Renal pelvis (tissue), 4 donors: Measurements from ENCODE around the gene STAT2. TPM values are rescaled to one million over a fixed set of nuclear protein-coding genes. Genes with fewer than 3 reads are reported as not detected.
"Not testable (repeated sequence)": the region's sequence is repeated elsewhere in the genome, so short reads cannot be mapped to it uniquely, and the experiment has no call there.

ENCODE experiments used
- DNase-seq: peaks from one replicate; pipeline ENCODE4 v3.0.0-alpha.2; 2013
- polyA plus RNA-seq, 3 donors: library from polyadenylated mRNA; unstranded; fragments of 120-200 nt; gene quantifications; one replicate each; pipeline ENCODE4 v1.2.1, GENCODE V29; 2013; ENCODE audit not compliant: insufficient read length in 3 of 3

STAT2 gene
- polyA plus RNA-seq, 3 donors = 73.4 to 152 (median 139) TPM

GRCh38 chr12:56332512-56333196 is 27.3 kb downstream of the STAT2 start:
- DNase-seq = no peak

DNA sequence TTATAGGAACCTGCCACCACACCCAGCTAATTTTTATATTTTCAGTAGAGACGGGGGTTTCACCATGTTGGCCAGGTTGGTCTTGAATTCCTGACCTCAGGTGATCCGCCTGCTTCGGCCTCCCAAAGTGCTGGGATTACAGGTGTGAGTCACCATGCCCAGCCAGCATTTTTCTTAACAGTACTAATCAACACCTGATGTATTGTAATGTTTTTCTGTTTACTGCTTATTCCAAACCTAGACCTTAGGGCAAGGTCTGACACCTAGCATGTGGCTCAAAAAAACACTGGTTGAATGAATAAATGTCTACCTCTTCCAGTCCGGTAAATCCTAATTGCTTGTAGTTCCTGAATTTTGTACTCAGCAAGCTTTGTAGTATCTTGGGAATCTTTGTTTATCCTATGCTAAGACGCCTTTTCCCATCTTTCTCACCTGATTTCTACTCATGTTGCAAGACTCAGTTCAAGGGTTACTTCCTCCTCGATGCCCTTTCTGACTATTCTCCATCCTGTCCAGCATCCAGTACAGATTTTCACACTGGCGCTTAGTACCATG is 28.9 kb downstream of the STAT2 start:
- DNase-seq = no peak

- DNase-seq = no peak
Observed at GRCh38 chr12:56326533-56326932, 33.4 kb downstream of the STAT2 start.

- DNase-seq = no peak
Observed at GRCh38 chr12:56326126-56326525, 33.8 kb downstream of the STAT2 start.

DNA sequence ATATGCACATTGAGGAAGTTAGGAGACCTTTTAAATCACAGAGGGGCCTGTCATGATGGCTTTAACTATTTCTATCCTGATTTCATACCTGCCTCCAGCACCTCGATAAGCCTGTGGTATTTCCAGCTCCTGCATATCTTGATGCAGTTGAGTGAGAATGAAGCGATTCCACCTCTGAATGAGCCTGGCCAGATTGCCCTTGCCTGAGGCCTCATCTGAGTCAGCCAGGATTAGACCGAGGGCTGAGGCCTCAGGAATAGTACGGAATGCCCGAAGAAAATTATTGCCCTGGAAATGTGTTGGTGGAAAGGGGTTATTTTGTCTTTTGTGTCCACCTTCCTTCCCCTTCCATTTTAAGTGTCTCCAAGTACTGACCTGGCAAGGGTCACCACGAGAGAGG is 35.7 kb downstream of the STAT2 start:
- no peak for DNase-seq

DNA sequence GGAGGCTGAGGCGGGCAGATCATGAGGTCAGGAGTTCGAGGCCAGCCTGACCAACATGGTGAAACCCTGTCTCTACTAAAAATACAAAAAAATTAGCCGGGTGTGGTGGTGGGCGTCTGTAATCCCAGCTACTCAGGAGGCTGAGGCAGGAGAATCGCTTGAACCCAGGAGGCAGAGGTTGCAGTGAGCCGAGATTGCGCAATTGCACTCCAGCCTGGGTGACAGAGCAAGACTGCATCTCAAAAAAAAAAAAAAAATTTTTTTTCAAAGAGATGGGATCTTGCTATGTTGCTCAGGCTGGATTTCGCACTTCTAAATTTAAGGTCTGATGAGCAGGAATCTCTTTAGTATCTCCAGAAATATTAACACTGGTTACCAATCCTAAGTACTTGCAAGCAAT is 38.3 kb downstream of the STAT2 start:
- DNase-seq = not testable (repeated sequence)

DNA sequence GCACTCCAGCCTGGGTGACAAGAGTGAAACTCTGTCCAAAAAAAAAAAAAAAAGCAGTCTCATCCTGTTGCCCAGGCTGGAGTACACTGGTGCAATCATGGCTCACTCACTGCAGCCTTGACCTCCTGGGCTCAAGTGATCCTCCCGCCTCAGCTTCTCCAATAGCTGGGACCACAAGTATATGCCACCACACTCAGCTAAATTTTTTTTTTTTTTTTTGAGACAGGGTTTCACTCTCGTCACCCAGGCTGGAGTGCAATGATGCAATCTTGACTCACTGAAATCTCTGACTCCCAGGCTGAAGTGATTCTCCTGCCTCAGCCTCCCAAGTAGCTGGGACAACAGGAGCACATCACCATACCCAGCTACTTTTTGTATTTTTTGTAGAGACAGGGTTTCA is 38.9 kb downstream of the STAT2 start:
- DNase-seq = no peak

DNA sequence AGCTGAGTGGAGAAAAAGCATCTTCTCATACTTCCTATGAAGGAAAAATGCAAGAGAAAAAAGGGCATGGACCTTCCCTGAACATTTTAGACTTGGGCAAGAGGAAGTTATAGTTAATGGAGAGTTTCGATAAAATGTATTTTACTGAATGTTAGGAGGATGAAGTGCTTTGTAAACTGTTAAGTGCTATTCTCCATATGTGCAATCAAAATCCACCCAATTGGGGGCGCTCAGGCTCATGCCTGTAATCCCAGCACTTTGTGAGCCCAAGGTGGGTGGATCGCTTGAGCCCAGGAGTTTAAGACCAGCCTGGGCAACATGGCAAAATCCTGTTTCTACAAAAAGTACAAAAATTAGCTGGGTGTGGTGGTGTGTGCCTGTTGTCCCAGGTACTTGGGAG is 42.2 kb downstream of the STAT2 start:
- DNase-seq = no peak

DNA sequence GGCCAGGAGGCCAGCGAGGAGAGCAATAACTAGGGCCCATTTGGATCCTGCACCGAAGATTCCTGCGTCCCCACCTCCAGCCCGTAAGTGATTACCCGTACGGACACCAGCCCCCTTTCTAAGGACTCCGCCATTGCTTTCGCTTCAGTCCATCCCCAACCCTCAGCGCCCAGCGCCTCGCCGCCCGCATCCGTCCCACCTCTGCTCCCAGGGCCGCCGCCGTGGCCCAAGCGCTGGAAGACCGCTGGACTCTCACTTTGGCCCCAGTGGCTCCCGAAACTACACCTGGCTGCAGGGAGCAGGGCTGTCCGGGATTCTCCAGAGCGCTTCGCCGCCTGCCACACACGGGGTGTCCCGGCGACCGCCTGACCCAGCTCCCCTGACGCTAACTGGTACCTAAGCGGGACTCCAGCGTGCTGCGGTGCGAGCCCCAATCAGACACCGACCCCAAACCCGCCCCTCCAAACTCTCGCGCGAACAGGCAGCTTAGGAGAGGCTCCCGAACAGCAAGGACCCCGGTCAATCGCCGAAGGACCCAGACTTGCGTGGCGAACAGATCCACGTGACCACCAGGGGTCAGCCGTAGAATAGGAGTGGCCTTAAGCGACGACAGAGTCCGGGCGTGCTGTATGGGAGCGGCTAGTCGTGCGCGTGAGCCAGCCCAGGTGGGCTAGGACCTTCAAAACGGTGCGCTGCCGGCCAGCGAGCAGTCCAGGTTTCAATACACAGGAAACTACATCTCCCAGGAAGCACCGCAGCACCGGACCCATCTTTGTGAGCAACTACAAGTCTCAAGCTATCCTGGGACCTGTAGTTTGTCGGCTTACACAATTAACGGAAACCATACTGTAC is 44.1 kb downstream of the STAT2 start, which contains the start of gene CNPY2:
TSS of gene CNPY2 (minus strand) at position 367 of the 852 bp plus-strand sequence. CDS start 771 bp downstream, outside the sequence.
- DNase-seq = peak; percentile 97

- DNase-seq = peak; percentile 26
Observed at GRCh38 chr12:56315249-56315621, 44.7 kb downstream of the STAT2 start.

DNA sequence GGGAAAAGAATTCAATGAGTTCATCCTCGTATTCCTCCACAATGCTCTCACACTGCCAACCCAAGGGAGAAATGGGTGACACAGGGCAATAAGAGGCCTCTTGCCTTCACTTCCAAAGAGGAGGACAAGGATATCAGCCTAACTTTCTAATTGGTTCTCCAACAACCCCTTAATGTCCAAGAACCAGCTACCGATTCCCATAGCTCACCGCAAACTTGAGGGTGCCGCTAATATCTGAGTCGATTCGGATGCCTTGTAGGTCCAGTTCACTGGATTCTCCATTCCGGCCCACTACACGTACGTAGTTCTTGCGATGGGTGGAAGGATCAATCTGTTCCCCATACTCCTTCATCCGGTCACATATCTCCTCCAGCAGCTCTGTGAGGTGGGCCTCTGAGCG is 48.9 kb downstream of the STAT2 start:
- DNase-seq = no peak

- DNase-seq = no peak
Observed at GRCh38 chr12:56308714-56309113, 51.2 kb downstream of the STAT2 start.

GRCh38 chr12:56307221-56307965 is 52.5 kb downstream of the STAT2 start:
- DNase-seq = no peak

GRCh38 chr12:56304872-56305590 is 54.9 kb downstream of the STAT2 start:
- no peak for DNase-seq

GRCh38 chr12:56304276-56304675 is 55.6 kb downstream of the STAT2 start:
- DNase-seq = no peak

DNA sequence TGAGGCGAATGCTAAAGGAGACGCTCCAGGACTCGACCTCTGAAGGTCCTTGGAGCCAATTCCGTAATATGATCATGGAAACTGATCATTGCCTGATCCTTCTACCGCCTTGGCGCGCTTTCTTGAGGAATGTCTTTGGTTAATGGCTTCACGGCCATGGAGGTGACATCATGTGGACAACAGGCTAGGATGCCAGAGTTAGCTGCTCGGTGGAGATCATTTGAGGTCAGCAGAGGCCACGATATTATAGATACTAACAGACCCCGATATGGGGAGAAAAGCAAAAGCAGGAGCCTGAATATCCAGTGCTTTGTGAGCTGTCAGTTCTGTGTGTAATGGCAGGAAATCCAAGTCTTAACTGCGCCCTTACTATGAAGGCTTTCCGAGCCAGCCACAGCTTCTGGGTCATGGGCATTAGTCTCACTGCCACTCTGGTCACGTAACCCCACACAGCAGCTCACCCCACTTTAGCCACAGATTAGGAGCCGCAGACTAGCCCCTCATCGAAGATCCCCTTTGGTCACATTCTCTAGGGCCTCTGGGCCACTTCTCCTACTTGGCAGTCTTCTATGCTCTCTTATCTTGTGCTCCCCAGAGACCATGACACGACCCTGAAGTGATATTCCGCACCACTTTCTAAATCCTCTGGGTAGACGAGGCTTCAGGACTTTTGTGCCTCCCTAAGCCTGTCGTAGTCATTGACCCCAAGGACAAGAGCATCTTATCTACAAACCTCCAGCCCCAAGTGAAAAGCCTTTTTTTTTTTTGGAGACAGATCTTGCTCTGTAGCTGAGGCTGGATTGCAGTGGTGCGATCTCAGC is 59.1 kb downstream of the STAT2 start:
- DNase-seq = no peak

GRCh38 chr12:56299853-56300643 is 59.9 kb downstream of the STAT2 start, which contains the start of gene CS:
Gene CS (minus strand): TSS chr12:56300330. CDS start chr12:56300201, 129 bp downstream.
- DNase-seq = peak; percentile 98

- DNase-seq = peak; percentile 16
Observed at GRCh38 chr12:56299308-56299852, 60.5 kb downstream of the STAT2 start.

DNA sequence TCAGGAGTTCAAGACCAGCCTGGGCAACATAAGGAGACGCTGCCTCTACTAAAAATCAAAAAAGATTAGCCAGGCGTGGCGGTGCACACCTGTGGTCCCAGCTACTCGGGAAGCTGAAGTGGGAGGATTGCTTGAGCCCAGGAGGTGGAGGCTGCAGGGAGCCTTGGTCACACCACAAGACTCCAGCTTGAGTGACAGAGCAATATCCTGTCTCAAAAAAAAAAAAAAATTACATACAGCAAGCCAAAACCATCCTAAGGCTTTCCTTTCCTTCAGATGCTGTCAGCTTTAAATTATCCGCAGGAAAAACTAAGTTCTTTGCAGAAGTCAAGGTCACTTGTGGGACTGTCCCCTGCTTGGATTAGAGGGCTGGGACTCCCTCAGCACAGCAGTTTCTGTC is 61.1 kb downstream of the STAT2 start:
- DNase-seq = no peak
